Astrocyte (in vitro differentiated cells and primary cell): ENCODE measurements around the gene TBCC. TPM values are rescaled to one million over a fixed set of nuclear protein-coding genes. Genes with fewer than 3 reads are reported as not detected.
A peak's percentile ranks its signal among the peaks of the same experiment; 100 is the strongest.

Experiments
- DNase-seq: peaks from one replicate; pipeline ENCODE4 v3.0.0-alpha.2; 2010; ENCODE audit warnings: low read depth
- FAIRE-seq: peaks from 2 replicates; lab custom pipeline; 2011; peaks lifted over from hg19 to GRCh38; lab: Jason Lieb, UNC
- H2AFZ ChIP-seq: 2 replicates; pipeline ENCODE4 v1.6.0; 2012; ENCODE audit warnings: low read depth, low read length, inconsistent platforms
- H3K27ac ChIP-seq: 2 replicates; pipeline ENCODE4 v1.5.1; 2011; ENCODE audit warnings: low read depth, low read length, inconsistent platforms
- H3K27me3 ChIP-seq: 2 replicates; pipeline ENCODE4 v1.6.0; 2011; ENCODE audit warnings: low read length, inconsistent platforms; ENCODE audit not compliant: insufficient read depth
- H3K36me3 ChIP-seq: 2 replicates; pipeline ENCODE4 v1.5.1; 2011; ENCODE audit warnings: low read length, inconsistent platforms; ENCODE audit not compliant: insufficient read depth
- H3K4me1 ChIP-seq: 2 replicates; pipeline ENCODE4 v1.5.1; 2011; ENCODE audit warnings: low read length, inconsistent platforms; ENCODE audit not compliant: insufficient read depth
- H3K4me2 ChIP-seq: 2 replicates; pipeline ENCODE4 v1.6.0; 2012; ENCODE audit warnings: low read length, inconsistent platforms
- H3K4me3 ChIP-seq: 2 replicates; pipeline ENCODE4 v1.5.1; 2011; ENCODE audit warnings: low read depth, mild to moderate bottlenecking, low read length, inconsistent platforms; ENCODE audit not compliant: insufficient read depth
- H3K79me2 ChIP-seq: 2 replicates; pipeline ENCODE4 v1.6.0; 2012; ENCODE audit warnings: mild to moderate bottlenecking, low read length, inconsistent platforms; ENCODE audit not compliant: insufficient read depth
- H3K9ac ChIP-seq: 2 replicates; pipeline ENCODE4 v1.6.0; 2012; ENCODE audit warnings: mild to moderate bottlenecking, low read length, inconsistent platforms
- H3K9me3 ChIP-seq: 2 replicates; pipeline ENCODE4 v1.5.1; 2012; ENCODE audit warnings: low read depth, mild to moderate bottlenecking, low read length, inconsistent platforms; ENCODE audit not compliant: insufficient read depth
- H4K20me1 ChIP-seq: 2 replicates; pipeline ENCODE4 v1.6.0; 2012; ENCODE audit warnings: low read length, inconsistent platforms; ENCODE audit not compliant: insufficient read depth
- H3K27ac Mint-ChIP-seq: one replicate; pipeline ENCODE4 v1.8.0; 2021; ENCODE audit warnings: mild to moderate bottlenecking, mixed read lengths; ENCODE audit not compliant: unreplicated experiment
- H3K27me3 Mint-ChIP-seq: one replicate; pipeline ENCODE4 v1.8.0; 2021; ENCODE audit warnings: low read depth, mixed read lengths; ENCODE audit not compliant: unreplicated experiment
- H3K36me3 Mint-ChIP-seq: one replicate; pipeline ENCODE4 v1.8.0; 2021; ENCODE audit warnings: low read depth, mixed read lengths; ENCODE audit not compliant: unreplicated experiment
- H3K4me1 Mint-ChIP-seq: one replicate; pipeline ENCODE4 v1.8.0; 2021; ENCODE audit warnings: low read depth, mixed read lengths; ENCODE audit not compliant: unreplicated experiment
- H3K4me3 Mint-ChIP-seq: one replicate; pipeline ENCODE4 v1.8.0; 2021; ENCODE audit warnings: mild to moderate bottlenecking, moderate library complexity, mixed read lengths; ENCODE audit not compliant: unreplicated experiment
- H3K9me3 Mint-ChIP-seq: one replicate; pipeline ENCODE4 v1.8.0; 2021; ENCODE audit warnings: mild to moderate bottlenecking, mixed read lengths; ENCODE audit not compliant: unreplicated experiment
- EZH2 ChIP-seq: IDR thresholded peaks from 2 replicates; pipeline ENCODE4 v1.6.1; 2012; ENCODE audit warnings: mild to moderate bottlenecking, low read length, inconsistent platforms; ENCODE audit not compliant: insufficient read depth
- total RNA-seq: library from RNA; stranded (reverse); gene quantifications from 2 replicates; pipeline ENCODE4 v1.2.1, GENCODE V29; 2021
- TF ChIP-seq, protein P1 (sequence below): IDR thresholded peaks from 2 replicates; pipeline ENCODE4 v1.5.1; 2011; ENCODE audit warnings: low read depth, mild to moderate bottlenecking, inconsistent platforms, low read length, moderate library complexity; ENCODE audit not compliant: insufficient read depth

Gene TBCC
- total RNA-seq, 1 donor from 2014 or later, result 25.8 TPM

DNA sequence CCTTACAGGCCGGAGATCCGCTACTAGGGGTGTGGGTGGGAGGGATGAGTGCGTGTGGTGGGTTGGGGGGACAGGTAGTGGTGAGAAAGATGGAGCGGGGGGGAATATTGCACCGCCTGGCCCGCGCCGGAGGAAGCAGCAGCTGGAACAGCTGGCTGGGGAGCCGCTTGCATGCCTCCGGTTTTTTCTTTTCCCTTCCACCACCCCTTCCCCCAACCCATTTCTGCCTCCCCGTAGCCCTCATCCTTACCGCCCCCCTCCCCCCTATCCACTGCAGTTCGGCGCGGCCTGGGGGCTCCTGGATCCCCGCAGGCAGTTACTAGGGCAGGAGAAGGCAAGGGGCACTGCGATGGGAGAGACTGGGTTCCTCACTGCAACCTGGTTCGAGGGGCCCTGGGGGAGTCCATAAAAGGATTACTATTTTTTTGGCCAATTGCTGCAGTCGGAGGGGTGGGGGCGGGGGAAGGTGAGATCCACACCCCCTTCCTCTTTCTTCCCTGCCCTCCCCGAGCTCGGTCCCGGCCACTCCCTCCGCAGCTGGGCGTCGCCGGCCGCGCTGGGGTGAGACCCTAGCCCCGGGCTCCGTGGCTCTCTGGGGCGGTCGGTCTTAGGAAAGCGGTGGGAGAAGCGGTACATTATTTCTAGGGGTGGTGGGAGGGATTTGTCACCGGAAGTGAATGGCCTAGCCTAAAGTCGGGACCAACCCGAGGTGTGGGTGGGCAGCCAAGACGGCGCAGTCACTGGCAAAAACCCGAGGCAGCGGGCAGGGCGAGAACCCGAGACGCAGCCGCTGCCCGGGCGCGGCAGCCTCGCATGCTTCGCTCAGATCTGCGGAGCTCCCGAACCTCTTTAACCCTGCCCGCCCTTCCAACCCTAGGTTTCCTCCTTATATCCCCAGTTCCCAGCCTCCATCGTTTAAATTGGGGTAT, 824 bp upstream of the TBCC start:
- H3K4me2 ChIP-seq, result peak overlapping the region; percentile 96
- H3K79me2 ChIP-seq, result peaks cover 31% of the 10 kb centered on the region
- Mint-ChIP-seq H3K36me3 (peaks cover 2% of the 10 kb centered on the region), H3K9me3 (no peaks in the 10 kb centered on the region), H3K27ac (peak overlapping the region; percentile 88), H3K27me3 (no peaks in the 10 kb centered on the region), H3K4me1 (peaks cover 11% of the 10 kb centered on the region), H3K4me3 (peak overlapping the region; percentile 100)
- FAIRE-seq, result no peak
- no peaks in the 10 kb centered on the region for H3K36me3 ChIP-seq
- peak overlapping the region; percentile 84 for H3K4me3 ChIP-seq
- peak overlapping the region; percentile 90 for H3K9ac ChIP-seq
- no peaks in the 10 kb centered on the region for H3K27me3 ChIP-seq
- TF ChIP-seq EZH2, result no peak
- TF ChIP-seq, protein P1, sequence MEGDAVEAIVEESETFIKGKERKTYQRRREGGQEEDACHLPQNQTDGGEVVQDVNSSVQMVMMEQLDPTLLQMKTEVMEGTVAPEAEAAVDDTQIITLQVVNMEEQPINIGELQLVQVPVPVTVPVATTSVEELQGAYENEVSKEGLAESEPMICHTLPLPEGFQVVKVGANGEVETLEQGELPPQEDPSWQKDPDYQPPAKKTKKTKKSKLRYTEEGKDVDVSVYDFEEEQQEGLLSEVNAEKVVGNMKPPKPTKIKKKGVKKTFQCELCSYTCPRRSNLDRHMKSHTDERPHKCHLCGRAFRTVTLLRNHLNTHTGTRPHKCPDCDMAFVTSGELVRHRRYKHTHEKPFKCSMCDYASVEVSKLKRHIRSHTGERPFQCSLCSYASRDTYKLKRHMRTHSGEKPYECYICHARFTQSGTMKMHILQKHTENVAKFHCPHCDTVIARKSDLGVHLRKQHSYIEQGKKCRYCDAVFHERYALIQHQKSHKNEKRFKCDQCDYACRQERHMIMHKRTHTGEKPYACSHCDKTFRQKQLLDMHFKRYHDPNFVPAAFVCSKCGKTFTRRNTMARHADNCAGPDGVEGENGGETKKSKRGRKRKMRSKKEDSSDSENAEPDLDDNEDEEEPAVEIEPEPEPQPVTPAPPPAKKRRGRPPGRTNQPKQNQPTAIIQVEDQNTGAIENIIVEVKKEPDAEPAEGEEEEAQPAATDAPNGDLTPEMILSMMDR, result no peak
- peaks cover 15% of the 10 kb centered on the region for H3K4me1 ChIP-seq
- peaks cover 22% of the 10 kb centered on the region for H4K20me1 ChIP-seq
- peak; percentile 88 for DNase-seq
- peak overlapping the region; percentile 74 for H2AFZ ChIP-seq
- H3K27ac ChIP-seq, result peak overlapping the region; percentile 83
- H3K9me3 ChIP-seq, result no peaks in the 10 kb centered on the region

DNA sequence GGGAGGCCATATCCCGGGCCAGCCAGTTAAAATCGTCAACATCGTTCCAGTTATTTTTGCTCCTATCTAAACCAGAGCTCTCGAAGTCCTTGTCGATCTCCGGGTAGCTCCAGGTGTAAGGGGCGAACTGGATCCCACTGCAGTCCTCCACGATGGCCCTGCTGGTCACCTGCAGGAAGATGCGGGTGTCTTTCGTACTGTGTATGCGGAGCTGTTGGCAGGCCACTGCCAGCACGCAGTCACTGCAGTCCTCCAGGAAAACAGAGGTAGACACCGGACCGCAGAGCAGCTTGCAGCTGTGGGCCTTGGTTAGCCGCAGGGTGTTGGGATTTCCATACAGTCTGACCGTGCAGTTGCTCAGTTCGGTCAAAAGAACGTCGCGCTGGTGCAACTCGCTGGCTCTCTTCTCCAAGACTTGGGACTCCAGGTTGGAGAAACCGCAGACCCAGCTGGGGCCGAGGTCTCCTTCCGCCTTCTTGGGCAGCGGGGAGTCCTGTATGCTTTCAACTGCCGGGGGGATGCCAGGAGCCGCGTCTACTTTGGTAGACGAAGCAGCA, 742 bp downstream of the TBCC start:
- DNase-seq, result no peak
- no peak overlapping the region for H2AFZ ChIP-seq

More for the DNA sequence above, 742 bp downstream of the TBCC start:
- H3K27me3 ChIP-seq, result no peaks in the 10 kb centered on the region
- H3K4me1 ChIP-seq, result peaks cover 15% of the 10 kb centered on the region
- TF ChIP-seq, protein P1, result no peak
- no peak for TF ChIP-seq EZH2
- no peak for FAIRE-seq
- Mint-ChIP-seq H3K27me3 (no peaks in the 10 kb centered on the region), H3K9me3 (no peaks in the 10 kb centered on the region), H3K4me1 (peaks cover 11% of the 10 kb centered on the region), H3K4me3 (peak overlapping the region; percentile 100), H3K36me3 (peaks cover 2% of the 10 kb centered on the region), H3K27ac (peak overlapping the region; percentile 34)
- H3K79me2 ChIP-seq, result peaks cover 31% of the 10 kb centered on the region
- H3K9me3 ChIP-seq, result no peaks in the 10 kb centered on the region
- H3K4me2 ChIP-seq, result peak overlapping the region; percentile 95
- no peaks in the 10 kb centered on the region for H3K36me3 ChIP-seq
- H3K9ac ChIP-seq, result peak overlapping the region; percentile 97
- H3K27ac ChIP-seq, result peak overlapping the region; percentile 93
- H4K20me1 ChIP-seq, result peaks cover 22% of the 10 kb centered on the region
- peak overlapping the region; percentile 99 for H3K4me3 ChIP-seq
